OCI-LY7 (cell line): ENCODE measurements around the gene TRIM38. TPM values are rescaled to one million over a fixed set of nuclear protein-coding genes. Genes with fewer than 3 reads are reported as not detected.

Source experiments
- BruUV-seq: library from RNA; stranded (reverse); fragments of 400-500 nt; replicated peaks from 2 replicates; lab custom pipeline; 2021; lab: Mats Ljungman, UMichigan
- CTCF ChIA-PET: fragments of 300-600 bp; sonication (Branson Sonifier 250); formaldehyde crosslinking; loops from one replicate; lab custom pipeline; 2022; ENCODE audit warnings: antibody characterized with exemption; ENCODE audit not compliant: unreplicated experiment; lab: Charles Lee
- POLR2A ChIA-PET: fragments of 300-600 bp; sonication (Branson Sonifier 250); formaldehyde crosslinking; loops from one replicate; lab custom pipeline; 2022; ENCODE audit warnings: antibody characterized with exemption; lab: Charles Lee
- DNase-seq: peaks from one replicate; pipeline ENCODE4 v3.0.0-alpha.2; 2015; ENCODE audit warnings: low spot score
- H2AFZ ChIP-seq: fragments of 200-600 bp; sonication (generic), shearing (Covaris generic); 2 replicates; pipeline ENCODE4 v1.6.1; 2014; ENCODE audit warnings: mild to moderate bottlenecking, antibody characterized with exemption, low read length, moderate library complexity
- H3K27ac ChIP-seq: fragments of 200-600 bp; sonication (generic); 2 replicates; pipeline ENCODE4 v1.5.1; 2014; ENCODE audit warnings: mixed run types, low read depth, mild to moderate bottlenecking, moderate library complexity, low read length, inconsistent platforms; ENCODE audit not compliant: poor library complexity, severe bottlenecking
- H3K36me3 ChIP-seq: fragments of 200-600 bp; sonication (generic); 2 replicates; pipeline ENCODE4 v1.6.1; 2014; ENCODE audit warnings: mild to moderate bottlenecking, antibody characterized with exemption, low read length, moderate library complexity, mixed read lengths; ENCODE audit not compliant: insufficient read depth
- H3K4me1 ChIP-seq: fragments of 200-600 bp; sonication (generic); 2 replicates; pipeline ENCODE4 v1.5.1; 2014; ENCODE audit warnings: mild to moderate bottlenecking, low read length; ENCODE audit not compliant: insufficient read depth, poor library complexity, severe bottlenecking
- H3K4me2 ChIP-seq: fragments of 200-600 bp; sonication (generic); 2 replicates; pipeline ENCODE4 v1.6.1; 2014; ENCODE audit warnings: mild to moderate bottlenecking, low read length
- H3K4me3 ChIP-seq: fragments of 200-600 bp; sonication (generic); 2 replicates; pipeline ENCODE4 v1.5.1; 2014; ENCODE audit warnings: mild to moderate bottlenecking, low read depth, low read length; ENCODE audit not compliant: poor library complexity, severe bottlenecking
- H3K79me2 ChIP-seq: fragments of 200-600 bp; sonication (generic); 2 replicates; pipeline ENCODE4 v1.6.1; 2016; ENCODE audit warnings: low read depth, mild to moderate bottlenecking, low read length, moderate library complexity, mixed read lengths; ENCODE audit not compliant: insufficient read depth
- H3K9me2 ChIP-seq: fragments of 200-600 bp; sonication (generic); 2 replicates; pipeline ENCODE4 v1.6.1; 2016; ENCODE audit warnings: mild to moderate bottlenecking, low read length, mixed read lengths; ENCODE audit not compliant: insufficient read depth
- H3K9me3 ChIP-seq: fragments of 200-600 bp; sonication (generic); 2 replicates; pipeline ENCODE4 v1.6.1; 2014; ENCODE audit warnings: mild to moderate bottlenecking, mixed run types, low read length, mixed read lengths
- H4K20me1 ChIP-seq: fragments of 200-600 bp; sonication (generic); 2 replicates; pipeline ENCODE4 v1.6.1; 2014; ENCODE audit warnings: mild to moderate bottlenecking, antibody characterized with exemption, low read length, moderate library complexity, mixed read lengths; ENCODE audit not compliant: insufficient read depth
- CTCF ChIP-seq: fragments of 200-600 bp; sonication (generic); conservative IDR thresholded peaks from 2 replicates; pipeline ENCODE4 v1.5.1; 2014; ENCODE audit warnings: mild to moderate bottlenecking, antibody characterized with exemption, low read length, moderate library complexity, mixed read lengths
- EZH2phosphoT487 ChIP-seq: fragments of 200-600 bp; sonication (generic); IDR thresholded peaks from 2 replicates; pipeline ENCODE4 v1.6.1; 2018; ENCODE audit warnings: low read depth, borderline replicate concordance, mild to moderate bottlenecking, mixed run types, antibody characterized with exemption, low read length, moderate library complexity, mixed read lengths
- intact Hi-C: fragments of 100-400 bp; cut with micrococcal nuclease; formaldehyde crosslinking; loops from one replicate; pipeline ENCODE4 v1.10.0; 2022; ENCODE audit not compliant: unreplicated experiment
- total RNA-seq, 2 experiments: library from RNA; depleted of rRNA in 1 of 2; stranded (reverse); fragments of >200 nt in 1 of 2; shearing (Covaris generic) in 1 of 2; gene quantifications; 2 replicates each; pipeline ENCODE4 v1.2.3, GENCODE V29; 2014 to 2022

TRIM38 gene
- total RNA-seq, 2 experiments from 2014 or later, result 12.8 to 14.8 TPM

- Histone ChIP-seq H4K20me1 (no peaks in the 10 kb centered on the region), H3K9me3 (no peaks in the 10 kb centered on the region), H3K79me2 (peaks cover 8% of the 10 kb centered on the region; the same call in 1 of the 2 replicates), H3K4me2 (no peak overlapping the region), H3K27ac (no peak overlapping the region), H3K4me1 (peaks cover 15% of the 10 kb centered on the region), H3K36me3 (peaks cover 18% of the 10 kb centered on the region), H3K9me2 (no peaks in the 10 kb centered on the region), H2AFZ (no peak overlapping the region), H3K4me3 (no peak overlapping the region)
- intact Hi-C loops, result loop anchor here (5.0 kb wide), 1 partner anchor 773 kb away; no protein-coding TSS in a partner anchor
- no peak for DNase-seq
- TF ChIP-seq EZH2phosphoT487 (no peak), CTCF (no peak)
- BruUV-seq, result no TSS peak
- CTCF ChIA-PET, result no interaction called here
- POLR2A ChIA-PET, result interaction anchor here (0.6 to 0.8 kb wide), 3 partner anchors 9 to 715 kb away, joined by 3 to 4 read pairs (median 3); no protein-coding TSS in a partner anchor
These were observed 38.0 kb downstream of the TRIM38 start for GRCh38 chr6:26000366-26001144.

GRCh38 chr6:26003102-26003694, 40.6 kb downstream of the TRIM38 start:
- peaks cover 10% of the 10 kb centered on the region for H3K36me3 ChIP-seq
- no peak overlapping the region for H3K4me2 ChIP-seq
- H3K4me3 ChIP-seq, result no peak overlapping the region
- BruUV-seq, result no TSS peak
- no peak overlapping the region for H3K27ac ChIP-seq
- peak; percentile 92 for TF ChIP-seq CTCF
- no peak for TF ChIP-seq EZH2phosphoT487
- ChIA-PET CTCF (interaction anchor here (0.9 kb wide), 1 partner anchor 10 kb away, joined by 5 read pairs; no protein-coding TSS in a partner anchor), POLR2A (interaction anchor here (0.8 to 1.6 kb wide), 6 partner anchors 10 to 415 kb away, joined by 3 to 5 read pairs (median 3); no protein-coding TSS in a partner anchor)
- no peaks in the 10 kb centered on the region for H3K4me1 ChIP-seq
- H4K20me1 ChIP-seq, result no peaks in the 10 kb centered on the region
- intact Hi-C loops, result loop anchor here (1.0 to 5.0 kb wide), 2 partner anchors 215 to 776 kb away; no protein-coding TSS in a partner anchor
- H2AFZ ChIP-seq, result no peak overlapping the region
- no peaks in the 10 kb centered on the region for H3K9me2 ChIP-seq
- H3K9me3 ChIP-seq, result no peaks in the 10 kb centered on the region
- no peaks in the 10 kb centered on the region for H3K79me2 ChIP-seq
- peak; percentile 52 for DNase-seq
